ENCODE results near the gene TNS1. TPM values are rescaled to one million over a fixed set of nuclear protein-coding genes. Genes with fewer than 3 reads are reported as not detected.

Gene TNS1
- total RNA-seq, 1 experiment from 2014 or later: 6.2 TPM

DNA sequence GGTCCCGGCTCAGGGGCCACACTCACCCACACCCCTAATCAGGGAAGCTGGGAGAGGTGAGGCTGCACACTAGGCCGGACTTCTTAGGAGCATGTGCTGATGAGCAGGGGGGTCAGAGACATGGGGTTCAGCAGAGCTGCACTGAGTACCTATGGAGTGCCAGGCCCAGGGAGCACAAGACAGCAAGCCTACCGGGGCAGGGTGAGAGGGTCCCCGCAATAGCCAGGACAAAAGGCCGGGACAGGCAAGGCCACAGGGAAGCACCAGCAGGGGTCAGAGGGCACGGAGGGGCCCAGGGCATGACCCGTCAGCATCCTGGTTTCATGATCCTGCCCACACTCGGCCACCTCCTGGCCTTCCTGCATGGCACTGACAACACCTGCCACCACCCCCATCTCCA, 73.5 kb downstream of the TNS1 start:
- intact Hi-C loops (cut with micrococcal nuclease): no loop called here
- Histone ChIP-seq H3K4me2 (ENCODE audit: low read length) (no peak overlapping the region), H3K79me2 (ENCODE audit: insufficient read depth, low read length) (no peaks in the 10 kb centered on the region), H3K4me1 (ENCODE audit: control insufficient read depth in 1 of 2, insufficient read depth in 2 of 2, low read length in 2 of 2) (no peaks in the 10 kb centered on the region), H2AFZ (ENCODE audit: low read depth, low read length, poor library complexity, severe bottlenecking) (no peak overlapping the region), H3K9ac (ENCODE audit: low read length) (no peak overlapping the region), H3K36me3 (ENCODE audit: control insufficient read depth in 1 of 2, insufficient read depth in 2 of 2, low read length in 2 of 2) (no peaks in the 10 kb centered on the region), H3K27ac (ENCODE audit: low read depth, low read length) (no peak overlapping the region), H3K27me3 (ENCODE audit: insufficient read depth, low read length) (no peaks in the 10 kb centered on the region), H3K9me2 (ENCODE audit: insufficient read depth) (no peaks in the 10 kb centered on the region), H3K9me3 (ENCODE audit: control insufficient read depth in 1 of 2, insufficient read depth in 1 of 2, low read depth in 1 of 2, low read length in 2 of 2) (no peaks in the 10 kb centered on the region), H4K20me1 (ENCODE audit: insufficient read depth) (no peaks in the 10 kb centered on the region), H3K4me3 (replicated peaks in 1 of 2; ENCODE audit: low read depth in 1 of 2, low read length in 2 of 2) (no peak overlapping the region)
- DNase-seq (ENCODE audit: low read depth, low spot score): no peak
- no peak for ATAC-seq
- BruUV-seq (replicated peaks): no TSS peak
- ChIA-PET CTCF (no interaction called here), POLR2A (no interaction called here), RAD21 (ENCODE audit: low non-redundant PET in 1 of 2, low total read pairs in 2 of 2, uncharacterized antibody in 2 of 2, unreplicated experiment in 2 of 2) (no interaction called here)
- TF ChIP-seq, protein P1, sequence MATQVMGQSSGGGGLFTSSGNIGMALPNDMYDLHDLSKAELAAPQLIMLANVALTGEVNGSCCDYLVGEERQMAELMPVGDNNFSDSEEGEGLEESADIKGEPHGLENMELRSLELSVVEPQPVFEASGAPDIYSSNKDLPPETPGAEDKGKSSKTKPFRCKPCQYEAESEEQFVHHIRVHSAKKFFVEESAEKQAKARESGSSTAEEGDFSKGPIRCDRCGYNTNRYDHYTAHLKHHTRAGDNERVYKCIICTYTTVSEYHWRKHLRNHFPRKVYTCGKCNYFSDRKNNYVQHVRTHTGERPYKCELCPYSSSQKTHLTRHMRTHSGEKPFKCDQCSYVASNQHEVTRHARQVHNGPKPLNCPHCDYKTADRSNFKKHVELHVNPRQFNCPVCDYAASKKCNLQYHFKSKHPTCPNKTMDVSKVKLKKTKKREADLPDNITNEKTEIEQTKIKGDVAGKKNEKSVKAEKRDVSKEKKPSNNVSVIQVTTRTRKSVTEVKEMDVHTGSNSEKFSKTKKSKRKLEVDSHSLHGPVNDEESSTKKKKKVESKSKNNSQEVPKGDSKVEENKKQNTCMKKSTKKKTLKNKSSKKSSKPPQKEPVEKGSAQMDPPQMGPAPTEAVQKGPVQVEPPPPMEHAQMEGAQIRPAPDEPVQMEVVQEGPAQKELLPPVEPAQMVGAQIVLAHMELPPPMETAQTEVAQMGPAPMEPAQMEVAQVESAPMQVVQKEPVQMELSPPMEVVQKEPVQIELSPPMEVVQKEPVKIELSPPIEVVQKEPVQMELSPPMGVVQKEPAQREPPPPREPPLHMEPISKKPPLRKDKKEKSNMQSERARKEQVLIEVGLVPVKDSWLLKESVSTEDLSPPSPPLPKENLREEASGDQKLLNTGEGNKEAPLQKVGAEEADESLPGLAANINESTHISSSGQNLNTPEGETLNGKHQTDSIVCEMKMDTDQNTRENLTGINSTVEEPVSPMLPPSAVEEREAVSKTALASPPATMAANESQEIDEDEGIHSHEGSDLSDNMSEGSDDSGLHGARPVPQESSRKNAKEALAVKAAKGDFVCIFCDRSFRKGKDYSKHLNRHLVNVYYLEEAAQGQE (IDR thresholded peaks at IDR 0.05; ENCODE audit: low read depth): no peak
- no peak for TF ChIP-seq SIN3A (IDR thresholded peaks at IDR 0.05; ENCODE audit: low read depth)
- TF ChIP-seq JUND (IDR thresholded peaks at IDR 0.05): no peak
- no peak for TF ChIP-seq YY1 (IDR thresholded peaks at IDR 0.05; ENCODE audit: extremely low read depth, insufficient replicate concordance, low read depth, low read length)
- TF ChIP-seq TCF7L2 (IDR thresholded peaks at IDR 0.05; ENCODE audit: borderline replicate concordance, extremely low read depth, insufficient read depth, insufficient read length): no peak
- TF ChIP-seq CBX3 (IDR thresholded peaks at IDR 0.05; ENCODE audit: low read depth): no peak
- TF ChIP-seq POLR2A (IDR thresholded peaks at IDR 0.05; ENCODE audit: borderline replicate concordance, extremely low read depth, insufficient read depth, insufficient read length): no peak
- TF ChIP-seq, protein P2, sequence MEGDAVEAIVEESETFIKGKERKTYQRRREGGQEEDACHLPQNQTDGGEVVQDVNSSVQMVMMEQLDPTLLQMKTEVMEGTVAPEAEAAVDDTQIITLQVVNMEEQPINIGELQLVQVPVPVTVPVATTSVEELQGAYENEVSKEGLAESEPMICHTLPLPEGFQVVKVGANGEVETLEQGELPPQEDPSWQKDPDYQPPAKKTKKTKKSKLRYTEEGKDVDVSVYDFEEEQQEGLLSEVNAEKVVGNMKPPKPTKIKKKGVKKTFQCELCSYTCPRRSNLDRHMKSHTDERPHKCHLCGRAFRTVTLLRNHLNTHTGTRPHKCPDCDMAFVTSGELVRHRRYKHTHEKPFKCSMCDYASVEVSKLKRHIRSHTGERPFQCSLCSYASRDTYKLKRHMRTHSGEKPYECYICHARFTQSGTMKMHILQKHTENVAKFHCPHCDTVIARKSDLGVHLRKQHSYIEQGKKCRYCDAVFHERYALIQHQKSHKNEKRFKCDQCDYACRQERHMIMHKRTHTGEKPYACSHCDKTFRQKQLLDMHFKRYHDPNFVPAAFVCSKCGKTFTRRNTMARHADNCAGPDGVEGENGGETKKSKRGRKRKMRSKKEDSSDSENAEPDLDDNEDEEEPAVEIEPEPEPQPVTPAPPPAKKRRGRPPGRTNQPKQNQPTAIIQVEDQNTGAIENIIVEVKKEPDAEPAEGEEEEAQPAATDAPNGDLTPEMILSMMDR (IDR thresholded peaks at IDR 0.05 in 2 of 3, conservative IDR thresholded peaks at IDR 0.05 in 1 of 3; ENCODE audit: borderline replicate concordance in 1 of 3, insufficient read depth in 1 of 3, low read depth in 2 of 3, low read length in 2 of 3): no peak
- TF ChIP-seq POLR2AphosphoS5 (IDR thresholded peaks at IDR 0.05; ENCODE audit: low read depth, low read length): no peak
- no peak for TF ChIP-seq ELF1 (IDR thresholded peaks at IDR 0.05; ENCODE audit: borderline replicate concordance, low read depth)

Measured in HCT116 (cell line).